Ishikawa (cell line): Measurements from ENCODE around the gene IL17D.

Source experiments
- CEBPB ChIP-seq: IDR thresholded peaks from 2 replicates; pipeline ENCODE4 v1.6.1; 2012
- CREB1 ChIP-seq: IDR thresholded peaks from 2 replicates; pipeline ENCODE4 v1.6.1; 2012; ENCODE audit warnings: low read depth
- EGR1 ChIP-seq: IDR thresholded peaks from 2 replicates; pipeline ENCODE4 v1.6.1; 2012
- EP300 ChIP-seq: IDR thresholded peaks from 2 replicates; pipeline ENCODE4 v1.6.1; 2012; ENCODE audit warnings: borderline replicate concordance
- FOXM1 ChIP-seq: IDR thresholded peaks from 2 replicates; pipeline ENCODE4 v1.6.1; 2012; ENCODE audit warnings: low read depth, borderline replicate concordance
- NFIC ChIP-seq: IDR thresholded peaks from 2 replicates; pipeline ENCODE4 v1.6.1; 2012
- RAD21 ChIP-seq: IDR thresholded peaks from 2 replicates; pipeline ENCODE4 v1.6.1; 2012; ENCODE audit warnings: low read depth
- REST ChIP-seq: IDR thresholded peaks from 2 replicates; pipeline ENCODE4 v1.6.1; 2012; ENCODE audit warnings: low read depth, mild to moderate bottlenecking
- TAF1 ChIP-seq: IDR thresholded peaks from 2 replicates; pipeline ENCODE4 v1.6.1; 2012; ENCODE audit warnings: low read depth, mild to moderate bottlenecking
- TCF12 ChIP-seq: IDR thresholded peaks from 2 replicates; pipeline ENCODE4 v1.6.1; 2012; ENCODE audit warnings: low read depth
- TEAD4 ChIP-seq: IDR thresholded peaks from 2 replicates; pipeline ENCODE4 v1.6.1; 2012
- USF1 ChIP-seq: IDR thresholded peaks from 2 replicates; pipeline ENCODE4 v1.6.1; 2012
- YY1 ChIP-seq: IDR thresholded peaks from 2 replicates; pipeline ENCODE4 v1.6.1; 2012; ENCODE audit warnings: low read depth
- ZBTB7A ChIP-seq: IDR thresholded peaks from 2 replicates; pipeline ENCODE4 v1.6.1; 2012; ENCODE audit warnings: low read depth
- TF ChIP-seq, protein P1 (sequence below): IDR thresholded peaks from 2 replicates; pipeline ENCODE4 v1.6.1; 2012

The IL17D gene

DNA sequence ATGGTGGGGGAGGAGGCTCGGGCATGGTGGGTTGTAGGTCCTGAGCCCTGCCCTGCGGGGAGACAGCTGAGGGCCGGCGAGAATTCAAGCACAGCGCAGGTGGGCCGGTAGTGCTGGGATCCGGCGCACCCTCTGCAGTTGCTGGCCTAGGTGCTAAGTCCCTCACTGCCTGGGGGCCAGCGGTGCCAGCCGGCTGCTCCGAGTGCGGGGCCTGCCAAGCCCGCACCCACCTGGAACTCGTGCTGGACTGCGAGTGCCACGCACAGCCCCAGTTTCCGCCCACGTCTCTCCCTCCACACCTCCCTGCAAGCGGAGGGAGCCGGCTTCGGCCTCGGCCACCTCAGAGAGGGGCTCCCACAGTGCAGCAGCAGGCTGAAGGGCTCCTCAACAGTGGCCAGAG is 36.5 kb downstream of the IL17D start:
- TF ChIP-seq TEAD4 (no peak), CEBPB (no peak), YY1 (no peak), FOXM1 (no peak), EP300 (no peak), ZBTB7A (no peak), USF1 (no peak), CREB1 (no peak), REST (no peak), NFIC (no peak), EGR1 (no peak)
- TF ChIP-seq, protein P1, sequence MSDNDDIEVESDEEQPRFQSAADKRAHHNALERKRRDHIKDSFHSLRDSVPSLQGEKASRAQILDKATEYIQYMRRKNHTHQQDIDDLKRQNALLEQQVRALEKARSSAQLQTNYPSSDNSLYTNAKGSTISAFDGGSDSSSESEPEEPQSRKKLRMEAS = no peak

- TF ChIP-seq EP300 (no peak), TAF1 (no peak), NFIC (no peak), ZBTB7A (no peak), TEAD4 (no peak), YY1 (no peak), REST (no peak), FOXM1 (no peak), RAD21 (no peak), USF1 (no peak), TCF12 (no peak), CREB1 (no peak), EGR1 (no peak), CEBPB (no peak)
- TF ChIP-seq, protein P1 = no peak
These were observed 45.9 kb downstream of the IL17D start for GRCh38 chr13:20749377-20749776.

DNA sequence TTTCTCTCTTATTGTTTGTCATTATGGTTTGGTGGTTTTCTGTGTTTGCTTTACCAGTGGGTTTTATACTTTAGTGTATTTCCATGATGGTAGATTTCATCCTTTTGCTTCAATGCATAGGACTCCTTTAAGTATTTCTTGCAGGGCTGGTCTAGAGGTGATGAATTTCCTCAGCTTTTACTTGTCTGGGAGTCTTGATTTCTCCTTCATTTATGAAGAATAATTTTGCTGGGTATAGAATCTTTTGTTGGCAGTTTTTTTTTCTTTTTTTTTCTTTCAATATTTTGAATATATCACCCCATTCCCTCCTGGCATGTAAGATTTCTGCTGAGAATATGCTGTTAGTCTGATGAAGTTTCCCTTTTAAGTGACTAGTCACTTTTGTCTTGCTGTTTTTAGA is 50.5 kb downstream of the IL17D start:
- TF ChIP-seq REST = no peak
- TF ChIP-seq TEAD4 = no peak
- no peak for TF ChIP-seq NFIC

DNA sequence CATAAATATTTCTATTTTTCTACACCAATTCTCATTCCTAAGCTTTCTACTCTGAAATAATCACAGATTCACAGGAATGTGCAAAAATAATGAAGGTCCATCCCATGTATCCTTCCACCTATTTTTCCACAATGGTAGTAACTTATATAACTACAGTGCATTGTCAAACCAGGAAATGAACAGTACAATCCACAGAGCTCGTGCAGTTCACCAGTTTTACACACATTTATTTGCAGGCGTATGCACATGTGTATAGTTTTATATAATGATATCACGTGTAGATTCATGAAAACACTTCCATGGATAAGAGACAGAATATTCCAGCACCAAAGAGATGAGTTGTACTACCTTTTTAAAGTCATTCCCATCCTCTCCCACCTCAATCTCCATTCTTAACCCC is 57.4 kb downstream of the IL17D start:
- TF ChIP-seq TAF1 (no peak), TCF12 (no peak), REST (no peak), NFIC (no peak), YY1 (no peak), CEBPB (no peak), USF1 (no peak)
